ENCODE results near the gene PRDX2. TPM values are rescaled to one million over a fixed set of nuclear protein-coding genes. Genes with fewer than 3 reads are reported as not detected.

Gene PRDX2
- polyA plus RNA-seq, 1 of the 3 experiments (the other 2 are of a cell fraction), result 341 TPM

- peak overlapping the region; percentile 63; the same call in 1 of the 2 replicates for H2AFZ ChIP-seq (ENCODE audit: low read depth)
- CTCF ChIA-PET, result interaction anchor here (1.1 to 17.1 kb wide), 5 partner anchors 12 to 58 kb away, joined by 3 to 321 read pairs (median 14); no protein-coding TSS in a partner anchor
Observed at GRCh38 chr19:12789098-12789903, 12.3 kb downstream of the PRDX2 start.

More at GRCh38 chr19:12789098-12789903, 12.3 kb downstream of the PRDX2 start:
- POLR2A ChIA-PET, result interaction anchor here (0.7 to 1.1 kb wide), 3 partner anchors 10 to 67 kb away, joined by 3 to 5 read pairs (median 4); no protein-coding TSS in a partner anchor
- Histone ChIP-seq H3K4me1 (ENCODE audit: control insufficient read depth in 1 of 2, insufficient read depth in 2 of 2, low read depth in 1 of 2, low read length in 1 of 2) (peaks cover 38 to 58% of the 10 kb centered on the region in 2 experiments), H3K4me2 (peak overlapping the region; percentile 88), H3K27ac (ENCODE audit: low read depth in 2 of 2, low read length in 1 of 2) (peak overlapping the region; percentile 96 to 97), H3K4me3 (ENCODE audit: low read depth in 2 of 2, low read length in 1 of 2) (peak overlapping the region; percentile 37 to 80; a peak in 3 of 4 replicates), H3K9me3 (no peaks in the 10 kb centered on the region), H3F3A (replicated peaks; ENCODE audit: insufficient read depth) (peaks cover 60% of the 10 kb centered on the region), H3K36me3 (replicated peaks in 1 of 2; ENCODE audit: control insufficient read depth in 1 of 2, insufficient read depth in 2 of 2, low read length in 1 of 2) (peaks cover 0 to 6% of the 10 kb centered on the region in 2 experiments), H3K79me2 (ENCODE audit: insufficient read depth) (peaks cover 20% of the 10 kb centered on the region), H3K27me3 (ENCODE audit: insufficient read depth) (no peaks in the 10 kb centered on the region), H3K9me2 (no peaks in the 10 kb centered on the region), H3K9ac (peak overlapping the region; percentile 95), H4K20me1 (ENCODE audit: insufficient read depth) (peaks cover 17% of the 10 kb centered on the region)
- no peak for DNase-seq
- TF ChIP-seq TAF1 (IDR thresholded peaks at IDR 0.05; ENCODE audit: borderline replicate concordance, low read depth, low read length), result no peak
- TF ChIP-seq FOXJ3 (CRISPR knock-in tag; IDR thresholded peaks at IDR 0.05), result no peak
- TF ChIP-seq RCOR1 (IDR thresholded peaks at IDR 0.05; ENCODE audit: low read length), result no peak
- no peak for TF ChIP-seq TEAD4 (IDR thresholded peaks at IDR 0.05; ENCODE audit: borderline replicate concordance, insufficient read depth)
- no peak for TF ChIP-seq USF1 (IDR thresholded peaks at IDR 0.05; ENCODE audit: borderline replicate concordance, low read depth)
- no peak for TF ChIP-seq GABPA (IDR thresholded peaks at IDR 0.05; ENCODE audit: low read depth)
- no peak for TF ChIP-seq USF2 (IDR thresholded peaks at IDR 0.05; ENCODE audit: borderline replicate concordance, low read depth, low read length)
- no peak for TF ChIP-seq POLR2AphosphoS5 (IDR thresholded peaks at IDR 0.05; ENCODE audit: low read depth, low read length)
- no peak for TF ChIP-seq TCF12 (IDR thresholded peaks at IDR 0.05)
- no peak for TF ChIP-seq SMC3 (IDR thresholded peaks at IDR 0.05; ENCODE audit: low read depth, low read length)
- no peak for TF ChIP-seq REST (IDR thresholded peaks at IDR 0.05; ENCODE audit: low read depth, low read length)
- no peak for TF ChIP-seq EZH2phosphoT487 (IDR thresholded peaks at IDR 0.05; ENCODE audit: borderline replicate concordance, low read depth)
- no peak for TF ChIP-seq EP300 (IDR thresholded peaks at IDR 0.05; ENCODE audit: borderline replicate concordance in 1 of 2, low read depth in 1 of 2, low read length in 1 of 2)
- TF ChIP-seq IRF3 (IDR thresholded peaks at IDR 0.05; ENCODE audit: low read depth, low read length), result no peak
- TF ChIP-seq FOSL2 (IDR thresholded peaks at IDR 0.05; ENCODE audit: borderline replicate concordance, low read depth), result no peak
- no peak for TF ChIP-seq RXRA (IDR thresholded peaks at IDR 0.05; ENCODE audit: borderline replicate concordance, low read depth)
- TF ChIP-seq CHD2 (IDR thresholded peaks at IDR 0.05; ENCODE audit: low read length, partially characterized antibody), result no peak
- TF ChIP-seq ZBTB33 (IDR thresholded peaks at IDR 0.05; ENCODE audit: borderline replicate concordance, low read depth), result no peak
- TF ChIP-seq YY1 (IDR thresholded peaks at IDR 0.05; ENCODE audit: low read depth), result no peak
- WGBS (ENCODE audit: low lambda C conversion rate), result 11% methylated on average over 12 of the region's 46 CpGs
